ENCODE data around the gene PAPOLG. TPM values are rescaled to one million over a fixed set of nuclear protein-coding genes. Genes with fewer than 3 reads are reported as not detected.

Gene PAPOLG
- total and polyA plus RNA-seq, 9 of the 15 experiments (the other 6 are each of a cell fraction or from before 2014, with no cell fraction given): 3.9 to 16.3 (median 10.0) TPM

GRCh38 chr2:60796573-60797509 is 40.8 kb downstream of the PAPOLG start (continued):
- peak; percentile 54; the same call in 1 of the 2 replicates for TF ChIP-seq ZBTB40 (IDR thresholded peaks at IDR 0.05)
- no peak for TF ChIP-seq ZBTB40 (CRISPR knock-in tag; IDR thresholded peaks at IDR 0.05)
